ENCODE results near the gene ZNF627.
"Not testable (repeated sequence)": the region's sequence is repeated elsewhere in the genome, so short reads cannot be mapped to it uniquely, and the experiment has no call there.

ZNF627 gene

DNA sequence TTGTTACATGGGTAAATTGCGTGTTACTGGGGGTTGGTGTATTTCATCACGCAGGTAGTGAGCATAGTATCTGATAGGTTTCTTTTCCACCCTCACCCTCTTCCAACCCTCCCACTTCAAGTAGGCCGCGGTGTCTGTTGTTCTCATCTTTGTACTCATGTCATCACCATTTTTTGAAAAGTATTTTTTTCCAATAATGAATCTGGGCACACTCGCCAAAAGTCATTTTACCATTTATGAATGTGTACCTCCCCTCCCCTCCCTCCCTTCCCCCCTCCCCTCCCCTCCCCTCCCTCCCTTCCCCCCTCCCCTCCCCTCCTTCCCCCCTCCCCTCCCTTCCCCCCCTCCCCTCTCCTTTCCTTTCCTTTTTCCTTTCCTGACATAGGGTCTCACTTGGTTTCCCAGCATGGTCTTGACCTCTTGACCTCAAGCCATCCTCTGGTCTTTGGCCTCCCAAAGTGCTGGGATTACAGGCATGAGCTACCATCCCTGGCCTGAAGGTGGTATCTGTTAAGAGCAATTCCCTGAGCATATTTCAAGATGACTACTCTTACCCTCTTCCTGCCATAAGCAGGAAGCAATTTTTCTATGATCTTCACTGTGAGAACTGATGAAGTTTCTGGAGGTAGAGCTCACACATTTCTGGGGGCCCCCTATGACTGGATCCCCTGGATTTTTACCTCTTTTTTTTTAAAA lies 15.7 kb downstream of the ZNF627 start:
- intact Hi-C loops (cut with DNase I) = no loop called here
- DNase-seq = no peak

DNA sequence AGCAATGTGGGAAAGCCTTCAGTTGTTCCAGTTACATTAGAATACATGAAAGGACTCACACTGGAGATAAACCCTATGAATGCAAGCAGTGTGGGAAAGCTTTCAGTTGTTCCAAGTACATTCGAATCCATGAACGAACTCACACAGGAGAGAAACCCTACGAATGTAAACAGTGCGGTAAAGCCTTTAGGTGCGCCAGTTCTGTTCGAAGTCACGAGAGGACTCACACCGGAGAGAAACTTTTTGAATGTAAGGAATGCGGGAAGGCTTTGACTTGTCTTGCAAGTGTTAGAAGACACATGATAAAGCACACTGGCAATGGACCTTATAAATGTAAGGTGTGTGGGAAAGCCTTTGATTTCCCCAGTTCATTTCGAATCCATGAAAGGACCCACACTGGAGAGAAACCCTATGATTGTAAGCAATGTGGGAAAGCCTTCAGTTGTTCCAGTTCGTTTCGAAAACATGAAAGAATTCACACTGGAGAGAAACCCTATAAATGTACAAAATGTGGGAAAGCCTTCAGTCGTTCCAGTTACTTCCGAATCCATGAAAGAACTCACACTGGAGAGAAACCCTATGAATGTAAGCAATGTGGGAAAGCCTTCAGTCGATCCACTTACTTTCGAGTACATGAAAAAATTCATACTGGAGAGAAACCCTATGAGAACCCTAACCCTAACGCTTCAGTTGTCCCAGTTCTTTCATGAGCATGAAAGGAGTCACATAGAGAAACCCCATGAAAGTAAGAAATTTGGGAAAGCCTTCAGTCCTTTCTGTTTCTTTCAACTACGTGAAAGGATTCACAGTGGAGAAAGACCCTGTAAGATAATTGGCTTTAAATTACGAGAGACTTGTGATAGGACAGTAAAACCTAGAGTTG lies 20.1 kb downstream of the ZNF627 start:
- no peak for DNase-seq
- intact Hi-C loops (cut with DNase I) = no loop called here

DNA sequence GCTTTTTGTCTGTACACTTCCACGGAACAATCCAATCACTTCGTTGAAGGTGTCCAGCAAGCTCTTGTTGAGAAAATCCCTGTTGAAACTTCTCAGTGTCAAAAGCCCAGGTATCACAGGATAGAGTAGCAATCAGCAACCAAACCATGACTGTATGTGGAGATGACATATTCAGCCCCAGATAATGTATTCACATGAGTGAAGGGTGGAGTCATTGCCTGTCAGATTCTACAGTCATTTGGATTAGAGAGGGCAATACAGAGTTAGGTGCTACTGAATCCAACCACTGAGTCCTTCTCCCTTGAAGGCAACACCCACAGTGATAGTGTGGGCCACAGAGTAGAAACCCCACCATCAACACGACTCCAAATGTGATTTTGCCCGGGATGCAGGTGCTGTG lies 23.3 kb downstream of the ZNF627 start:
- intact Hi-C loops (cut with DNase I) = no loop called here
- DNase-seq = no peak

DNA sequence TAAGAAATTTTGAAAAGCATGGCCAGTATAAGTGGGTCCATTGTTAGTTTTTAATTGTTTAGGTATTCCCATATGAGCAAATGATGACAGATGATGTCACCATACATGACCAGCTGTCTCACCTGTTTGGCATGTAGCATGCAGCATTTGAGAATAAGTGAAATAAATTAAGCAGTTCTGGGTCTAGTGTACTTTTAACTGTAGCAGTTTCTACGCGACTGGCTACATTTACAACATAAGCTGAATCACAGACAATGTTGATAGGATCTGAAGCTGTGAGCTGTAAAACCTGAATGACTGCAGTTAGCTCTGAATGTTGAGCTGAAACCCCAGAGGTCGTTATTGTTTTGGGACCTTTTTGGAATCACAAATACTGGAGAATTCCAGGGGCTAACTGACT lies 25.1 kb downstream of the ZNF627 start:
- intact Hi-C loops (cut with DNase I); DNase-seq: not testable (repeated sequence)

DNA sequence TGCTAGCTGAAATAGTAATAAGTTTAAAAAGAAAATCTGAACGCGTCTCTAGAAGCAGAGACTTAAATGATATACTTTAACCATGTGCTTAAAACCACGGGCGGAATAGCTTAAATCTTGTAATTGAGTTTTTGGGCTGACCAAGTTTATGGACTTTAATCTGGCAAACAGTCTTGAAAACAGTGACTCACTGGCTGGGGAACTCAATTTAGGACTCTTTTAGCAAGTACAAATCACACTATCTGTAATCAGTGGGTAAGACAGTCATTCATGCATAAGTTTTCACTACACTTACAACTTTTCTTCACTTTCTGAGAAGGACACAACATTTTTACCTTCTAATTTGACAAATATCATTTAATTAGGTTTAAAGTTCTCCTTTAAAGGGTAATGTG lies 26.8 kb downstream of the ZNF627 start:
- intact Hi-C loops (cut with DNase I) = no loop called here
- DNase-seq = no peak

DNA sequence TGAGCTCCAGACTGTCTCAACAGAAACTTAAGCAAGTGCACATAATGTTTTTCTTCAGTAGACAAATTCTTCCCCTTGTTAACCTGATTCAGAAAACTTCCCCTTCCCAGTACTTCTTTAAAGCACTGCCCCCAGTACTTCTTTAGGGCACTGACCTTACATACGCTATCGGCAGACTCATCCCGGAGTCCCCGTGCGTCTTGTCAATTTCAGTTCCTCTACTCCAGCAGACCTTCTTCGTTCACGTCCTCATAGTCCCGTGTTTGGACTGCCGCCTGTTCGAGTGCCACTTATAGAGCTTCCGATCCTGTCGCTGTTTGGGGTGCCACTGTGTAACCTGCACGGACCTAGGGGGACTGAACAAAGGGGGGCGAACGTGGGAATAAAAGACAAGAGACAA lies 29.0 kb downstream of the ZNF627 start:
- intact Hi-C loops (cut with DNase I) = no loop called here
- peak in 14 of 42 donors; percentile 3 to 42 (median 14) for DNase-seq

DNA sequence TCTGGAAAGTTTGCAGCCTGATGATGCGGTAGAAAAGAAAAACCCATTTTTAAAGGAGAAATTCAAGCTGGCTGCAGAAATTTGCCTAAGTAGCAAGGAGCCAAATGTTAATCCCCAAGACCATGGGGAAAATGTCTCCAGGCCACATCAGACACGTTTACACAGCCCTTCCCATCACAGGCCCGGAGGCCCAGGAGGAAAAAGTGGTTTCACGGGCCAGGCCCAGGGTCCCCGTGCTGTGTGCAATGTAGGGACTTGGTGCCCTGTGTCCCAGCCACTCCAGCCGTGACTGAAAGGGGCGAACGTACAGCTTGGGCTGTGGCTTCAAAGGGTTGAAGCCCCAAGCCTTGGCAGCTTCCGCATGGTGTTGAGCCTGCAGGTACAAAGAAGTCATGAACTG lies 35.9 kb downstream of the ZNF627 start:
- intact Hi-C loops (cut with DNase I) = no loop called here
- DNase-seq = no peak

DNA sequence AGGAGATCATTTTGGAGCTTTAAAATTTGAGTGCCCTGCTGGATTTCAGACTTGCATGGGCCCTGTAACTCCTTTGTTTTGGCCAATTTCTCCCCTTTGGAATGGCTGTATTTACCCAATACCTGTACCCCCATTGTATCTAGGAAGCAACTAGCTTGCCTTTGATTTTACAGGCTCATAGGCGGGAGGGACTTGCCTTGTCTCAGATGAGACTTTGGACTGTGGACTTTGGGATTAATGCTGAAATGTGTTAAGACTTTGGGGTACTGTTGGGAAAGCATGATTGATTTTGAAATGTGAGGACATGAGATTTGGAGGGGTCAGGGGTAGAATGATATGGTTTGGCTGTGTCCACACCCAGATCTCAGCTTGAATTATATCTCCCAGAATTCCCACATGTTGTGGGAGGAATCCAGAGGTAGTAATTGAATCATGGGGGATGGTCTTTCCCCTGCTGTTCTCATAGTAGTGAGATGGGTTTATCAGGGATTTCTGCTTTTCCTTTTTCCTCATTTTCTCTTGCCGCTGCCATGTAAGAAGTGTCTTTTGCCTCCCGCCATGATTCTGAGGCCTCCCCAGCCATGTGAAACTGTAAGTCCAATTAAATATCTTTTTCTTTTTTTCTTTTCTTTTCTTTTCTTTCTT lies 36.9 kb downstream of the ZNF627 start:
- intact Hi-C loops (cut with DNase I); DNase-seq: not testable (repeated sequence)

DNA sequence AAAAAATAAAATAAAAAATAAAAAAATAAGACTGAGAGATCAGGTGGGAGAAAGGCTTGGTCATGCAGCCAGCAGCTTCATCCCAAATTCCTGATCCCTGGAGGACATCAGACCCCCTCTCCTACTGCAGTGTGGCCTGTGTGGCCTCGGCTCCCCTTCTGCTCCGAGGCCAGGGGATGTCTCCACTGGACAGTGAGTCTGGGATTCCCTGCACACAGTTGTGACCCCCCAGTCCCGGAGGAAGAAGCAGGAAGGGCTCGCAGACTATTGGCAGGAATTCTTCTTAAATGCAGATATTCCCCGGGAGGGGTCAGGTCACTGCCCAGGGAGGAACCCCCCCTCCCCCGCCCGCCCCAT lies 41.9 kb downstream of the ZNF627 start:
- intact Hi-C loops (cut with DNase I) = no loop called here
- peak in 1 of 42 donors; percentile 1 for DNase-seq

DNA sequence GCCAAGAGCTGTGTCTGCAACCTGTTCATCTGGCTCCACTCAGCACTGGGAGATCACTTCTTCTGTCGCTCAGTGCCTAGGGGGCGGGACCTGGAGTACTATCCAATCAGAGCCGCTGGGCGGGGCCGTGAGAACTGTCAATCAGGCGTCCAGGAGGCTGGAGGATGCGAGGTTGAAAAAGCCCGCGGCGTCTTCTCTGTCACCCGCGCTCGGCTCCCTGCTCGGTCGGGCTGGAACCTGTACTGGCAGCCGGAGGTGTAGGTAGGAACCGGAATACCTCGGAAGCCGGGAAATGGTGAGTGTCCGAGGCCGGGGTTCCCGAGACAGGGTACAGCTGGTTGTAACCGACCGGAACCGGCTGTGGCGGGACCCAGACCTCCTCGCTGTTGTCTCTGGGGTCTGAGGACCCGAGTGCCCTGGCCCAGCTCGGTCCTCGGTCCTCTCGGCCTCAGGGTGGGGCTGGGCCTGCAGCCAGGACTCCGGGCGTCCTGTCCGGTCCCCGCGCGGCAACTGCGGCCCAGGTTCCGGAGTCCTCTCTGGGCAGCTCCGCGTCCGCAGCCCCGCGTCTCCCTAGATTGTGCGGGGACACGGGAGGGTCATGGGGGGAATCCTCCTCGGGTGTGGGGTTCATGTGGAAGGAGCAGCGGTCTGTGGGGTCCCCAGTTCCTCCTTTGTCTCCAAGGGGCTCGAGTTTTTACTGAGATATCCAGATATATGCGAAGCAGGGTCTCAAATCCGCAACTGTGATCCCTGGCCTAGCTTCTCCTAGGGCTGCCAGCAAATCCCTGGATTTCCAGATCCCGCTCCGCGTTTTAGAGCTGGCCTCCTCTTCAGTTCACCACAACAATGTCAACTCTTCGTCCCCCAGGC lies 42.6 kb downstream of the ZNF627 start:
- DNase-seq = peak; percentile 93 to 99 (median 97)
- intact Hi-C loops (cut with DNase I) = no loop called here

DNA sequence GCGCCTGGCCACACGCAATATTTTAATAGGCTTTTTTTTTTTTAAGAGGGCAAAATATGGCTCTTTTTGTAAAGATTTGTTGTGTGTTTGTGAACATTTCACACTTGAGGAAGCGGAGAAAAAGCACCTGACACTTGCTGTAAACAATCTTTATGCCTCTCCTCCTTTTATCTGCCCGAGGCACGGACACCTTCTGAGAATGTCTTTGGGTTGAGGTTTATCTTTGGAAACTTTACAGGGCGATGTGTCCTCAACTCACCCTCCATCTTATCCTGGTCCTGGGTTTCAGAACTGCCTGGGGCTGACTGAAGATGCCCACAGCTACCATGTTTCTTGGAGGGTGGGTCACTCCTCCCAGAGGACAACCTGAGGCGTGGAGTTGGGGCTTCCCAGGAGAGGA lies 44.0 kb downstream of the ZNF627 start:
- DNase-seq = no peak
- intact Hi-C loops (cut with DNase I) = no loop called here

DNA sequence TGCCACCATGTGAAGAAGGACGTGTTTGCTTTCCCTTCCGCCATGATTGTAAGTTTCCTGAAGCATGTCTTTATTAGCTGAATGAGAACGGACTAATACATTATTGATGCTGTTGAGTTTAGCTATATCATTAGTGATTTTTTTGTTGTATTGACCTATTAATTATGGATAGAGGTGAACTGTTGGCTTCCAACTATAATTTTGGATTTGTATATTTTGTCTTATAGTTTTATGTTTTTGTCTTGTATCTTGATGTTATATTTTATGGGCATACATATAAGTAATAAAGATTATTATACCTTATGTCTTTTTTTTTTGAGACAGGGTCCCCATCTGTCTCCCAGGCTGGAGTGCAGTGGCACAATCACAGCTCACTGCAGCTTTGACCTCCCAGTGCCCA lies 45.6 kb downstream of the ZNF627 start:
- DNase-seq = no peak
- intact Hi-C loops (cut with DNase I) = no loop called here

DNA sequence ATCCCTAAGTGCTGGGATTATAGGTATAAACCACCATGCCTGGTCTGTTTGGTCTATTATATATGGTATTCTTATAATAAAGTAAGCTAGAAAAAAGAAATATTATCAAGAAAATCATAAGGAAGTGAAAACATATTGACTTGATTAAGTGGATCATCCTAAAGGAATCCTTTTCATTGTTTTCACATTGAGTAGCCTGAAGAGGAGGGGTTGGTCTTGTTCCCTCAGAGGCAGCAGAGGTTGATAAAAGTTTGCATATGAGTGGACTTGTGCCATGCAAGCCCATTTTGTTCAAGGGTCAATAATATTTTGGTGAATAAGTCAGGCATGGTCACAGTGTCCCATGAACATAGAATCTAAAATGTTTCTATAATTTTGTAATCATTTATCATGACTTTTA lies 52.7 kb downstream of the ZNF627 start:
- no peak for DNase-seq
- intact Hi-C loops (cut with DNase I) = no loop called here

DNA sequence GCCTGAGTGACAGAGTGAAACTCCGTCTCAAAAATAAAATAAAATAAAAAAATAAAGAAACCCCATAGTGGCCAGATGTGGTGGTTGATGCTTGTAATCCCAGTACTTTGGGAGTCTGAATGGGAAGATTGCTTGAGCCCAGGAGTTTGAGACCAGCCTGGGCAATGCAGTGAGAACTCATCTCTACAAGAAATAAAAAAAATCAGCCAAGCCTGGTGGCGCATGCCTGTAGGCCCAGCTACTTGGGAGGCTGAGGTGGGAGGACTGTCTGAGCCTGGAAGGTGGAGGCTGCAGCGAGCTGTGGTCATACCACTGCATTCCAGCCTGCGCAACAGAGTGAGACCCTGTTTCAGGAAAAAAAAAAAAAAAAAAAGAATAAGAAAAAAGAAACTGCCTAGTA lies 53.8 kb downstream of the ZNF627 start:
- no peak for DNase-seq
- intact Hi-C loops (cut with DNase I) = no loop called here

DNA sequence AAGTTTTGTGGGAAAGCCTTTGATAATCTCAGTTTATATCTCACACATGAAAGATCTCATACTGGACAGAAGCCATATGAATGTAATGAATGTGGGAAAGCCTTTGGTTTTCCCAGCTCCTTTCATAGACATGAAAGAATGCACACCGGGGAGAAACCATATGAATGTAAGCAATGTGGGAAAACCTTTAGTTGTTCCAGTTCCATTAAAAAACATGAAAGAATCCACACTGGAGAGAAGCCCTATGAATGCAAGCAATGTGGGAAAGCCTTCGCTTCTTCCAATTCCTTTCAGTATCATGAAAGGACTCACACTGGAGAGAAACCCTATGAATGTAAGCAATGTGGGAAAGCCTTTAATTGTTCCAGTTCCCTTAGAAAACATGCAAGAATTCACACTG lies 54.8 kb downstream of the ZNF627 start:
- intact Hi-C loops (cut with DNase I) = no loop called here
- DNase-seq = no peak

DNA sequence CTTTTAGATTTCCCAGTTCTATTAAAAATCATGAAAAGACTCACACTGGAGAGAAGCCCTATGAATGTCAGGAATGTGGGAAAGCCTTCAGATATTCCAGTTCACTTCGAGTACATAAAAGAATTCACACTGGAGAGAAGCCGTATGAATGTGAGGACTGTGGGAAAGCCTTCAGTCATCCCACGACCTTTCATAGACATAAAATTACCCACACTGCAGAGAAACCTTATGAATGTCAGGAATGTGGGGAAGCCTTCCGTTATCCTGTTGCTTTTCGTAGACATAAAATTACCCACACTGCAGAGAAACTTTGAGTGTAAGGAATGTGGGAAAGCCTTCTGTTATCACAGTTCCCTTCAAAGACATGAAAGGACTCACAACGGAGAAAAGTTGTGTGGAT lies 55.2 kb downstream of the ZNF627 start:
- DNase-seq = no peak
- intact Hi-C loops (cut with DNase I) = no loop called here

DNA sequence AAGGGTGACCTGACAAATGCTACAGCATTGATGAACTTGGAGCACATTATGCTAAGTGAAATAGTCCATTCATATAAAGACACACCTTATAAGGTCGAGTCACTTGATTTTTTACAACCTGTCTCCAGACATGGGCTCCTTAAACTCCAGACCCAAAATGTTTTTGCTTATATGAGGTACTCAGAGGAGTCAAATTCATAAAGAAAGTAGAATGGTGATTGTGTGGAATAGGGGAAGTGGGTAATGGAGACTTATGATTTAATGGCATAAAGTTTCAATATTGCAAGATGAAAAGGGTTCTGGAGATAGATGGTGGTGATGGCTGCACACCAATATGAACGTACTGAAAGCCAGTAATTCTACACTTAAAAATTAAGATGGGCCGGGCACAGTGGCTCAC lies 59.3 kb downstream of the ZNF627 start:
- DNase-seq = no peak
- intact Hi-C loops (cut with DNase I) = no loop called here

DNA sequence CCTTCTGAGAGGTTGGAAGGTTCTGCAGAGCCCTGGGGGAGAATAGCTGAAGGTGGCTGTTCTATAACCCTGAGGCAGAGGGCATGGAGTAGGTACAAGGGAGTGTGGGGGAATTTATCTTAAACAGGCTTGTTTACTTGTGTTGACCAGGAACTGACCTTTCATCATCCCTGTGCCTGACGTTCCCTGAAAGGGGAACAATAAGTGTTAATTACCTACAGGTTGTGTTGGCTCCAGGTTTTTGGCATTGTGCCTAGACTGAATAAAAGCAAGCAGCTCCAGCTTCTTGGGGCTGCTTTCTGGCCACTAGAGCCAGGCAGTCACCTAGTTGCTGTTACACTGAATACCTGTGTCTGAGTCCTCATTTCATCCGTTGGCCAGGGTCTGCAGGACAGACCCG lies 60.0 kb downstream of the ZNF627 start:
- intact Hi-C loops (cut with DNase I) = no loop called here
- no peak for DNase-seq

DNA sequence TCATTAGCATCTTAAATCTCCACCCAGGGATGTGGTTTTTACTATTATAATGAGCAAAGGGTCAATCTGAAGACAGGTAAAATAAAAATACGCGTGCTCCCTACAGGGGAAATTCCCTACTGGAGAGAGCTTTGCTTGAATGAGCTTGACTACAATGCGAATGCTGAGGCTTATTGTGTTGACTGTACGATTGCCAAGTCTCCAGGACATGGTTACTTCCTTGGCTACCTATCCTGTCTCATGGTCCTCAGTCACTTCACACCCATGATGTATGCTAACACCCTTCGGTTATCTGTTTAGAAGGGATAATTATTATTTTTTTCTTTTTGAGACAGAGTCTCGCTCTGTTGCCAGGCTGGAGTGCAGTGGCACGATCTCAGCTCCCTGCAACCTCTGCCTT lies 61.7 kb downstream of the ZNF627 start:
- intact Hi-C loops (cut with DNase I) = no loop called here
- no peak for DNase-seq
